Peyer's patch (tissue), 4 donors: ENCODE data around the gene NEUROG2. TPM values are rescaled to one million over a fixed set of nuclear protein-coding genes. Genes with fewer than 3 reads are reported as not detected.
"Not testable (repeated sequence)": the region's sequence is repeated elsewhere in the genome, so short reads cannot be mapped to it uniquely, and the experiment has no call there.

Source experiments
- DNase-seq, 3 donors: peaks; one replicate each; pipeline ENCODE4 v3.0.0-alpha.2; 2017 to 2019
- H3K27ac ChIP-seq, 4 donors: fragments of 200-600 bp; sonication (generic); one replicate each; pipeline ENCODE4 v1.5.1; 2016 to 2019
- H3K27me3 ChIP-seq, 2 donors: fragments of 200-600 bp; sonication (generic); one replicate each; pipeline ENCODE4 v1.5.1; 2019
- H3K36me3 ChIP-seq, 3 donors: fragments of 200-600 bp; sonication (generic); one replicate each; pipeline ENCODE4 v1.5.1; 2016 to 2019
- H3K4me1 ChIP-seq, 4 donors: fragments of 200-600 bp; sonication (generic); one replicate each; pipeline ENCODE4 v1.5.1; 2016 to 2019
- H3K4me3 ChIP-seq, 4 donors: fragments of 200-600 bp; sonication (generic); 1 replicate in 3 of 4; 2 replicates in 1 of 4; pipeline ENCODE4 v1.5.1; 2016 to 2019; ENCODE audit warnings: mild to moderate bottlenecking in 1 of 4
- H3K9me3 ChIP-seq, 4 donors: fragments of 200-600 bp; sonication (generic); one replicate each; pipeline ENCODE4 v1.5.1; 2016 to 2019; ENCODE audit warnings: mild to moderate bottlenecking in 1 of 4
- POLR2A ChIP-seq, 2 donors: fragments of 450-650 bp; IDR thresholded peaks; one replicate each; pipeline ENCODE4 v1.5.1; 2017; ENCODE audit warnings: antibody characterized with exemption in 2 of 2, mild to moderate bottlenecking in 2 of 2, moderate library complexity in 2 of 2
- total RNA-seq, 4 donors: library from RNA; depleted of rRNA; stranded (reverse); fragments of >200 nt; gene quantifications; one replicate each; pipeline ENCODE4 v1.1.0, GENCODE V29; 2016
- TF ChIP-seq, protein P1 (sequence below), 6 experiments: fragments of 450-650 bp in 4 of 6; fragments of 200-600 bp in 2 of 6; sonication (generic) in 1 of 6; IDR thresholded peaks; one replicate each; pipeline ENCODE4 v1.5.1; 2017 to 2019; ENCODE audit warnings: antibody characterized with exemption in 6 of 6, mild to moderate bottlenecking in 3 of 6, moderate library complexity in 1 of 6

Gene NEUROG2
- total RNA-seq, 4 donors from 2014 or later: not detected

- H3K36me3 ChIP-seq: no peaks in the 10 kb centered on the region
- H3K4me1 ChIP-seq: no peaks in the 10 kb centered on the region
- TF ChIP-seq POLR2A (IDR thresholded peaks at IDR 0.05): no peak
- TF ChIP-seq, protein P1, sequence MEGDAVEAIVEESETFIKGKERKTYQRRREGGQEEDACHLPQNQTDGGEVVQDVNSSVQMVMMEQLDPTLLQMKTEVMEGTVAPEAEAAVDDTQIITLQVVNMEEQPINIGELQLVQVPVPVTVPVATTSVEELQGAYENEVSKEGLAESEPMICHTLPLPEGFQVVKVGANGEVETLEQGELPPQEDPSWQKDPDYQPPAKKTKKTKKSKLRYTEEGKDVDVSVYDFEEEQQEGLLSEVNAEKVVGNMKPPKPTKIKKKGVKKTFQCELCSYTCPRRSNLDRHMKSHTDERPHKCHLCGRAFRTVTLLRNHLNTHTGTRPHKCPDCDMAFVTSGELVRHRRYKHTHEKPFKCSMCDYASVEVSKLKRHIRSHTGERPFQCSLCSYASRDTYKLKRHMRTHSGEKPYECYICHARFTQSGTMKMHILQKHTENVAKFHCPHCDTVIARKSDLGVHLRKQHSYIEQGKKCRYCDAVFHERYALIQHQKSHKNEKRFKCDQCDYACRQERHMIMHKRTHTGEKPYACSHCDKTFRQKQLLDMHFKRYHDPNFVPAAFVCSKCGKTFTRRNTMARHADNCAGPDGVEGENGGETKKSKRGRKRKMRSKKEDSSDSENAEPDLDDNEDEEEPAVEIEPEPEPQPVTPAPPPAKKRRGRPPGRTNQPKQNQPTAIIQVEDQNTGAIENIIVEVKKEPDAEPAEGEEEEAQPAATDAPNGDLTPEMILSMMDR (IDR thresholded peaks at IDR 0.05): no peak
- H3K9me3 ChIP-seq: no peaks in the 10 kb centered on the region
- no peak overlapping the region for H3K27ac ChIP-seq
- no peak overlapping the region for H3K4me3 ChIP-seq
- DNase-seq: no peak
- H3K27me3 ChIP-seq: no peaks in the 10 kb centered on the region
Observed at GRCh38 chr4:112559053-112559452, 43.1 kb upstream of the NEUROG2 start.

- no peak for DNase-seq
- Histone ChIP-seq H3K36me3 (no peaks in the 10 kb centered on the region), H3K4me1 (no peaks in the 10 kb centered on the region), H3K27me3 (no peaks in the 10 kb centered on the region), H3K9me3 (no peaks in the 10 kb centered on the region), H3K4me3 (no peak overlapping the region), H3K27ac (no peak overlapping the region)
- no peak for TF ChIP-seq POLR2A (IDR thresholded peaks at IDR 0.05)
- TF ChIP-seq, protein P1 (IDR thresholded peaks at IDR 0.05): no peak
Observed at GRCh38 chr4:112557676-112558411, 41.9 kb upstream of the NEUROG2 start.

DNA sequence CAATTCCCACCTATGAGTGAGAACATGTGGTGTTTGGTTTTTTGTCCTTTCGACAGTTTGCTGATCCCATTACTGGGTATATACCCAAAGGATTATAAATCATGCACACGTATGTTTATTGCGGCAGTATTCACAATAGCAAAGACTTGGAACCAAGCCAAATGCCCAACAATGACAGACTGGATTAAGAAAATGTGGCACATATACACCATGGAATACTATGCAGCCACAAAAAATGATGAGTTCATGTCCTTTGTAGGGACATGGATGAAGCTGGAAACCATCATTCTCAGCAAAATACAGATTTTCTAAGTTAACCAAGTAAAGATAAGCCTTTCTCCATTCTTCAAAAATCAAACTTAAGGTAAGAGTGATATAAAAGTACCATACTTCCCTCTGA lies 38.3 kb upstream of the NEUROG2 start:
- H3K27me3 ChIP-seq, H3K36me3 ChIP-seq, H3K9me3 ChIP-seq, H3K27ac ChIP-seq, DNase-seq, H3K4me3 ChIP-seq, H3K4me1 ChIP-seq: not testable (repeated sequence)

GRCh38 chr4:112552668-112553067 lies 36.7 kb upstream of the NEUROG2 start:
- Histone ChIP-seq H3K27ac (no peak overlapping the region), H3K27me3 (no peaks in the 10 kb centered on the region), H3K36me3 (no peaks in the 10 kb centered on the region), H3K4me3 (no peak overlapping the region), H3K9me3 (no peaks in the 10 kb centered on the region), H3K4me1 (no peaks in the 10 kb centered on the region)
- TF ChIP-seq POLR2A (IDR thresholded peaks at IDR 0.05): no peak
- TF ChIP-seq, protein P1 (IDR thresholded peaks at IDR 0.05): no peak
- no peak for DNase-seq

- Histone ChIP-seq H3K4me1 (no peaks in the 10 kb centered on the region), H3K36me3 (no peaks in the 10 kb centered on the region), H3K9me3 (no peaks in the 10 kb centered on the region), H3K4me3 (no peak overlapping the region), H3K27ac (no peak overlapping the region), H3K27me3 (no peaks in the 10 kb centered on the region)
- DNase-seq: no peak
- TF ChIP-seq POLR2A (IDR thresholded peaks at IDR 0.05): no peak
- TF ChIP-seq, protein P1 (IDR thresholded peaks at IDR 0.05): no peak
Observed at GRCh38 chr4:112550728-112551127, 34.7 kb upstream of the NEUROG2 start.

GRCh38 chr4:112546476-112546875 lies 30.5 kb upstream of the NEUROG2 start:
- H3K9me3 ChIP-seq: no peaks in the 10 kb centered on the region
- no peak overlapping the region for H3K4me3 ChIP-seq
- no peaks in the 10 kb centered on the region for H3K36me3 ChIP-seq
- no peak for DNase-seq
- H3K27me3 ChIP-seq: no peaks in the 10 kb centered on the region
- H3K27ac ChIP-seq: no peak overlapping the region
- no peak for TF ChIP-seq POLR2A (IDR thresholded peaks at IDR 0.05)
- TF ChIP-seq, protein P1 (IDR thresholded peaks at IDR 0.05): no peak
- no peaks in the 10 kb centered on the region for H3K4me1 ChIP-seq
